ENCODE data around the gene HYDIN.

- TF ChIP-seq CTCF (conservative IDR thresholded peaks at IDR 0.05; ENCODE audit: low read length) (no peak), EZH2phosphoT487 (IDR thresholded peaks at IDR 0.05; ENCODE audit: borderline replicate concordance, low read depth, low read length) (no peak)
Observed at GRCh38 chr16:71242601-71243000, 12.1 kb upstream of the HYDIN start.
